Thyroid gland (tissue), 4 donors: ENCODE data around the gene C9orf50.

Experiments used
- POLR2A ChIP-seq, 2 donors: fragments of 450-650 bp; IDR thresholded peaks; one replicate each; pipeline ENCODE4 v1.6.1; 2017; ENCODE audit warnings: antibody characterized with exemption in 2 of 2, mild to moderate bottlenecking in 2 of 2, moderate library complexity in 1 of 2
- TF ChIP-seq, protein P1 (sequence below), 6 experiments: fragments of 200-600 bp in 3 of 6; fragments of 450-650 bp in 3 of 6; sonication (generic) in 3 of 6; IDR thresholded peaks; one replicate each; pipeline ENCODE4 v1.5.1; 2016 to 2019; ENCODE audit warnings: antibody characterized with exemption in 6 of 6, mild to moderate bottlenecking in 2 of 6, inconsistent platforms in 1 of 6, moderate library complexity in 1 of 6

DNA sequence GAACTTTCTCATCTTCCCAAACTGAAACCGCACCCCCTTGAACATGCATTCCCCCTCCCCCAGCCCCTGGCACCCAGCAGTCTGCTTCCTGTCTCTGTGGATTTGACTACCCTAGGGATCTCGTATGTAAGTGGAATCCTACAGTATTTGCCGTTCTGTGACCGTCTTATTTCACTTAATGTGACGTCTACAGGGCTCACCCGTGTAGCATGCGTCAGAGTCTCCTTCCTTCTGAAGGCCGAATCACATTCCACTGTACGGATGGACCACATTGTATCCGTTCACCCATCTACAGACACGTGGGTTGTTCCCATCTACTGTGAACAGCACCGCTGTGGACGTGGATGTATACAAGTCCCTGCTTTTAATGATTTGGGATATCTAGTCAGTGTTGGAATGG, 49.0 kb upstream of the C9orf50 start:
- TF ChIP-seq, protein P1, sequence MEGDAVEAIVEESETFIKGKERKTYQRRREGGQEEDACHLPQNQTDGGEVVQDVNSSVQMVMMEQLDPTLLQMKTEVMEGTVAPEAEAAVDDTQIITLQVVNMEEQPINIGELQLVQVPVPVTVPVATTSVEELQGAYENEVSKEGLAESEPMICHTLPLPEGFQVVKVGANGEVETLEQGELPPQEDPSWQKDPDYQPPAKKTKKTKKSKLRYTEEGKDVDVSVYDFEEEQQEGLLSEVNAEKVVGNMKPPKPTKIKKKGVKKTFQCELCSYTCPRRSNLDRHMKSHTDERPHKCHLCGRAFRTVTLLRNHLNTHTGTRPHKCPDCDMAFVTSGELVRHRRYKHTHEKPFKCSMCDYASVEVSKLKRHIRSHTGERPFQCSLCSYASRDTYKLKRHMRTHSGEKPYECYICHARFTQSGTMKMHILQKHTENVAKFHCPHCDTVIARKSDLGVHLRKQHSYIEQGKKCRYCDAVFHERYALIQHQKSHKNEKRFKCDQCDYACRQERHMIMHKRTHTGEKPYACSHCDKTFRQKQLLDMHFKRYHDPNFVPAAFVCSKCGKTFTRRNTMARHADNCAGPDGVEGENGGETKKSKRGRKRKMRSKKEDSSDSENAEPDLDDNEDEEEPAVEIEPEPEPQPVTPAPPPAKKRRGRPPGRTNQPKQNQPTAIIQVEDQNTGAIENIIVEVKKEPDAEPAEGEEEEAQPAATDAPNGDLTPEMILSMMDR (IDR thresholded peaks at IDR 0.05): no peak
- no peak for TF ChIP-seq POLR2A (IDR thresholded peaks at IDR 0.05)
